K562 (cell line): Measurements from ENCODE around the gene SIMC1. TPM values are rescaled to one million over a fixed set of nuclear protein-coding genes. Genes with fewer than 3 reads are reported as not detected.

ENCODE experiments used
- ATAC-seq: fragments of 200-7000 bp; cut with Tn5 transposase; 3 replicates; pipeline ENCODE4 v1.9.1; 2020; ENCODE audit warnings: moderate library complexity
- BruUV-seq: library from RNA; stranded (reverse); fragments of 400-500 nt; replicated peaks from 2 replicates; lab custom pipeline; 2021; lab: Mats Ljungman, UMichigan
- CTCF ChIA-PET: fragments of 300-600 bp; formaldehyde crosslinking; extraction: SDS; loops from one replicate; lab custom pipeline; 2021; ENCODE audit warnings: low intra/inter-chr PET ratio; lab: Yijun Ruan, JAX
- POLR2A ChIA-PET: fragments of 300-600, 350-650 bp; sonication (Branson Sonifier 250); formaldehyde crosslinking; extraction: SDS; loops from one replicate; lab custom pipeline; 2021; ENCODE audit warnings: antibody characterized with exemption, inconsistent platforms; lab: Yijun Ruan, JAX
- DNase-seq, 4 experiments: peaks; one replicate each; pipeline versions ENCODE4 v3.0.0 to v3.0.0-alpha.2; 2011 to 2018; ENCODE audit warnings: low spot score in 3 of 4, mixed read lengths in 3 of 4; ENCODE audit errors: extremely low read depth in 1 of 4
- FAIRE-seq: peaks from 2 replicates; lab custom pipeline; 2011; peaks lifted over from hg19 to GRCh38; lab: Jason Lieb, UNC
- H2AFZ ChIP-seq: 2 replicates; pipeline ENCODE4 v1.6.0; 2011; ENCODE audit warnings: low read depth, low read length, control low read depth, inconsistent platforms
- H3K27ac ChIP-seq: fragments of 200-600 bp; 3 replicates; pipeline ENCODE4 v1.8.0; 2011; ENCODE audit warnings: low read depth, mild to moderate bottlenecking, control low read depth, inconsistent platforms, low read length, moderate library complexity, mixed read lengths; ENCODE audit errors: extremely low read depth
- H3K27me3 ChIP-seq, 2 experiments: fragments of 300-600 bp in 1 of 2; 2 replicates in 1 of 2; 3 replicates in 1 of 2; pipeline versions ENCODE4 v1.6.0 to v1.8.0; 2011; ENCODE audit warnings: inconsistent platforms in 2 of 2, low read length in 2 of 2, mild to moderate bottlenecking in 1 of 2, mixed read lengths in 1 of 2, moderate library complexity in 1 of 2; ENCODE audit not compliant: control insufficient read depth in 2 of 2, insufficient read depth in 2 of 2
- H3K36me3 ChIP-seq: fragments of 300-600 bp; 3 replicates; pipeline ENCODE4 v1.8.0; 2011; ENCODE audit warnings: mild to moderate bottlenecking, low read length, inconsistent platforms; ENCODE audit not compliant: control insufficient read depth, insufficient read depth
- H3K4me1 ChIP-seq, 2 experiments: fragments of 200-600 bp in 1 of 2; replicated peaks in 1 of 2; 2 replicates in 1 of 2; 3 replicates in 1 of 2; pipeline versions ENCODE4 v1.5.1 to v1.8.0; 2011; ENCODE audit warnings: inconsistent platforms in 2 of 2, low read length in 2 of 2, mild to moderate bottlenecking in 1 of 2, mixed read lengths in 1 of 2, moderate library complexity in 1 of 2; ENCODE audit not compliant: control insufficient read depth in 2 of 2, insufficient read depth in 2 of 2
- H3K4me2 ChIP-seq: 2 replicates; pipeline ENCODE4 v1.6.1; 2011; ENCODE audit warnings: low read length, control low read depth, inconsistent platforms, mixed read lengths; ENCODE audit not compliant: insufficient read depth
- H3K4me3 ChIP-seq: fragments of 200-600 bp; sonication (generic), shearing (Covaris generic); 2 replicates; pipeline ENCODE4 v1.5.1; 2016; ENCODE audit warnings: control low read depth, inconsistent platforms
- H3K79me2 ChIP-seq: fragments of 200-600 bp; 3 replicates; pipeline ENCODE4 v1.8.0; 2011; ENCODE audit warnings: low read length, inconsistent platforms; ENCODE audit not compliant: control insufficient read depth, insufficient read depth
- H3K9ac ChIP-seq, 2 experiments: 2 replicates each; pipeline versions ENCODE4 v1.6.0 to v1.6.1; 2011; ENCODE audit warnings: low read depth in 2 of 2, low read length in 2 of 2, control low read depth in 1 of 2, inconsistent platforms in 1 of 2, mild to moderate bottlenecking in 1 of 2, mixed read lengths in 1 of 2; ENCODE audit not compliant: insufficient read depth in 1 of 2
- H3K9me1 ChIP-seq: one replicate; pipeline ENCODE4 v1.6.0; 2011; ENCODE audit warnings: inconsistent platforms, mild to moderate bottlenecking, low read length, moderate library complexity; ENCODE audit not compliant: control insufficient read depth, insufficient read depth
- H3K9me3 ChIP-seq: replicated peaks from 2 replicates; pipeline ENCODE4 v1.5.1; 2011; ENCODE audit warnings: low read depth, low read length, inconsistent platforms; ENCODE audit not compliant: control insufficient read depth, insufficient read depth
- H4K20me1 ChIP-seq: replicated peaks from 2 replicates; pipeline ENCODE4 v1.6.1; 2011; ENCODE audit warnings: low read length, inconsistent platforms, mixed read lengths; ENCODE audit not compliant: control insufficient read depth, insufficient read depth
- CHD2 ChIP-seq: IDR thresholded peaks from 2 replicates; pipeline ENCODE4 v1.6.1; 2011; ENCODE audit warnings: low read depth, low read length
- ESRRB ChIP-seq: fragments of 250-450 bp; sonication (Bioruptor Pico); IDR thresholded peaks from 2 replicates; pipeline ENCODE4 v1.5.0; 2020; ENCODE audit warnings: mild to moderate bottlenecking, moderate library complexity, borderline replicate concordance
- ETV6 ChIP-seq, 3 experiments: fragments of 150-350 bp in 1 of 3; sonication (generic) in 1 of 3; formaldehyde crosslinking in 1 of 3; IDR thresholded peaks; 2 replicates each; pipeline versions ENCODE4 v1.6.1 to v1.8.0; 2014 to 2022; ENCODE audit warnings: borderline replicate concordance in 2 of 3, low read depth in 2 of 3, antibody characterized with exemption in 1 of 3, low read length in 1 of 3, mild to moderate bottlenecking in 1 of 3, missing genetic modification reagents in 1 of 3
- RB1 ChIP-seq: fragments of 450-650 bp; IDR thresholded peaks from 2 replicates; pipeline ENCODE4 v1.6.1; 2017; ENCODE audit warnings: low read depth, mild to moderate bottlenecking
- SIN3A ChIP-seq, 2 experiments: fragments of 150-350 bp in 1 of 2; IDR thresholded peaks; 2 replicates each; pipeline ENCODE4 v1.6.1; 2011 to 2016; ENCODE audit warnings: borderline replicate concordance in 2 of 2, low read depth in 2 of 2, low read length in 2 of 2, mild to moderate bottlenecking in 2 of 2, moderate library complexity in 2 of 2; ENCODE audit not compliant: control insufficient read depth in 1 of 2
- TARDBP ChIP-seq: fragments of 450-650 bp; IDR thresholded peaks from 2 replicates; pipeline ENCODE4 v1.6.1; 2016
- TBL1XR1 ChIP-seq, 2 experiments: IDR thresholded peaks; 2 replicates each; pipeline ENCODE4 v1.6.1; 2012; ENCODE audit warnings: improper control_type of control experiment in 2 of 2, low read length in 2 of 2, mild to moderate bottlenecking in 1 of 2
- WGBS: fragments of 100-300 bp; shearing (Covaris generic); methylation state at CpG from one replicate; pipeline ENCODE4 v1.1.6; 2016; ENCODE audit warnings: low coverage, mixed read lengths; ENCODE audit not compliant: insufficient coverage; ENCODE audit errors: missing lambda C conversion rate; 5-methylcytosine and 5-hydroxymethylcytosine counted together
- in situ Hi-C: fragments of 300-500 bp; cut with MboI; formaldehyde crosslinking; loops from 4 replicates; pipeline ENCODE4 v1.15.0; 2018; ENCODE audit warnings: inconsistent platforms, mixed read lengths
- intact Hi-C: fragments of 100-400 bp; cut with micrococcal nuclease; formaldehyde crosslinking; loops from 2 replicates; pipeline ENCODE4 v1.14.2; 2022
- polyA plus RNA-seq, 8 experiments: library from polyadenylated mRNA; depleted of rRNA in 4 of 8; stranded (reverse) in 5 of 8; unstranded in 3 of 8; fragments of >200 nt; fragmentation: Nextera tagmentation in 2 of 8; fragmentation: Illumina TruSeq in 1 of 8; extraction: Ambion mirVana in 2 of 8; extraction: Trizol in 1 of 8; gene quantifications; 2 replicates each; pipeline versions ENCODE4 v1.2.1 to v1.2.3, GENCODE V29; 2011 to 2014; ENCODE audit warnings: inconsistent platforms in 1 of 8, missing spikeins in 1 of 8
- total RNA-seq, 7 experiments: library from RNA; depleted of rRNA in 6 of 7; stranded (reverse); fragments of >200 nt in 6 of 7; fragmentation: Illumina TruSeq in 2 of 7; extraction: Trizol in 2 of 7; gene quantifications; 2 replicates each; pipeline versions ENCODE4 v1.2.1 to v1.2.3, GENCODE V29; 2011 to 2021; ENCODE audit warnings: low replicate concordance in 1 of 7
- TF ChIP-seq, protein P1 (sequence below): fragments of 250-450 bp; sonication (Bioruptor Pico); IDR thresholded peaks from 2 replicates; pipeline ENCODE4 v1.8.0; 2022; ENCODE audit warnings: inconsistent platforms, mild to moderate bottlenecking, moderate library complexity, borderline replicate concordance

SIMC1 gene
- total and polyA plus RNA-seq, 9 of the 15 experiments (the other 6 are each of a cell fraction or from before 2014, with no cell fraction given): 7.2 to 36.3 (median 14.7) TPM

GRCh38 chr5:176391999-176392398 lies 153.8 kb downstream of the SIMC1 start:
- FAIRE-seq: no peak
- BruUV-seq: no TSS peak
- H4K20me1 ChIP-seq: no peaks in the 10 kb centered on the region
- peaks cover 11 to 27% of the 10 kb centered on the region in 2 experiments; a peak in 4 of 5 replicates for H3K4me1 ChIP-seq
- H3K9ac ChIP-seq: no peak overlapping the region
- H3K9me1 ChIP-seq: peaks cover 3% of the 10 kb centered on the region
- H3K4me2 ChIP-seq: no peak overlapping the region
- WGBS: 76% methylated on average over 4 of the region's 4 CpGs
- POLR2A ChIA-PET: interaction anchor here (0.6 to 3.3 kb wide), 3 partner anchors 15 to 143 kb away, joined by 4 to 15 read pairs (median 4); no protein-coding TSS in a partner anchor
- H3K27ac ChIP-seq: no peak overlapping the region
- TF ChIP-seq CHD2: no peak
- TF ChIP-seq ETV6 (IDR thresholded peaks at IDR 0.05; ENCODE audit: borderline replicate concordance in 1 of 2, low read depth in 2 of 2, low read length in 1 of 2): no peak
- TF ChIP-seq ETV6 (CRISPR knock-in tag; IDR thresholded peaks at IDR 0.05; ENCODE audit: borderline replicate concordance): no peak
- no peak for TF ChIP-seq RB1
- TF ChIP-seq ESRRB (CRISPR knock-in tag): no peak
- no peak for TF ChIP-seq TBL1XR1 (IDR thresholded peaks at IDR 0.05; ENCODE audit: low read length in 2 of 2)
- TF ChIP-seq, protein P1, sequence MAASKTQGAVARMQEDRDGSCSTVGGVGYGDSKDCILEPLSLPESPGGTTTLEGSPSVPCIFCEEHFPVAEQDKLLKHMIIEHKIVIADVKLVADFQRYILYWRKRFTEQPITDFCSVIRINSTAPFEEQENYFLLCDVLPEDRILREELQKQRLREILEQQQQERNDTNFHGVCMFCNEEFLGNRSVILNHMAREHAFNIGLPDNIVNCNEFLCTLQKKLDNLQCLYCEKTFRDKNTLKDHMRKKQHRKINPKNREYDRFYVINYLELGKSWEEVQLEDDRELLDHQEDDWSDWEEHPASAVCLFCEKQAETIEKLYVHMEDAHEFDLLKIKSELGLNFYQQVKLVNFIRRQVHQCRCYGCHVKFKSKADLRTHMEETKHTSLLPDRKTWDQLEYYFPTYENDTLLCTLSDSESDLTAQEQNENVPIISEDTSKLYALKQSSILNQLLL (CRISPR knock-in tag): no peak
- no peak for TF ChIP-seq SIN3A (IDR thresholded peaks at IDR 0.05; ENCODE audit: borderline replicate concordance in 2 of 2, control insufficient read depth in 1 of 2, low read depth in 2 of 2, low read length in 2 of 2)
- TF ChIP-seq TARDBP: no peak
- TF ChIP-seq, all 486 proteins: peak for 0
- intact Hi-C loops: no loop called here
- no peak for DNase-seq
- in situ Hi-C loops: no loop called here
- Histone ChIP-seq H3K79me2 (peaks cover 36% of the 10 kb centered on the region), H3K4me3 (no peak overlapping the region), H3K9me3 (no peaks in the 10 kb centered on the region), H3K27me3 (no peaks in the 10 kb centered on the region), H3K36me3 (peaks cover 65% of the 10 kb centered on the region), H2AFZ (no peak overlapping the region)
- ATAC-seq: no peak
- CTCF ChIA-PET: no interaction called here
